ENCODE measurements around the gene GFRA4.

GFRA4 gene

GRCh38 chr20:3674995-3675900, 12.0 kb upstream of the GFRA4 start:
- DNase-seq (ENCODE audit: low read depth in 1 of 2, low spot score in 1 of 2): no peak

DNA sequence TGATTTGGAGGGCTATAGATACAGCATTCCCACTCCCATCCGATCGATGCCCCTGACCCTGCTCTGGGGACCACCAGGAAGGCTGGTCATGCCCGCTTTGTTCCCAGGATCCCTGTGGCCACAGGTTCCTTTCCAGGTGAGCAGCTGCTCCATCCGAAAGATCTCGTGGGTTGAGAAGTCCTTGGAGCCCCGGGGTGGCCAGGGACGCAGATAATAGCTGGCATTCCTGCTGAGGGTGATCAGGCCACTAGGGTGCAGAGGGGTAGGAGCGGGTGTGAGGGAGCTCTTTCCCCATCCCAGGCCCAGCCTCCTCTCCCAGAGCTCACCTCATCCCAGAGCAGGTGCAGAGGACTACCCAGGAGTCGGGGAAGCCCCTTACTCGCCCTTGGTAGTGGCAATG, 11.2 kb upstream of the GFRA4 start:
- DNase-seq (ENCODE audit: low read depth in 1 of 2, low spot score in 1 of 2): no peak

DNA sequence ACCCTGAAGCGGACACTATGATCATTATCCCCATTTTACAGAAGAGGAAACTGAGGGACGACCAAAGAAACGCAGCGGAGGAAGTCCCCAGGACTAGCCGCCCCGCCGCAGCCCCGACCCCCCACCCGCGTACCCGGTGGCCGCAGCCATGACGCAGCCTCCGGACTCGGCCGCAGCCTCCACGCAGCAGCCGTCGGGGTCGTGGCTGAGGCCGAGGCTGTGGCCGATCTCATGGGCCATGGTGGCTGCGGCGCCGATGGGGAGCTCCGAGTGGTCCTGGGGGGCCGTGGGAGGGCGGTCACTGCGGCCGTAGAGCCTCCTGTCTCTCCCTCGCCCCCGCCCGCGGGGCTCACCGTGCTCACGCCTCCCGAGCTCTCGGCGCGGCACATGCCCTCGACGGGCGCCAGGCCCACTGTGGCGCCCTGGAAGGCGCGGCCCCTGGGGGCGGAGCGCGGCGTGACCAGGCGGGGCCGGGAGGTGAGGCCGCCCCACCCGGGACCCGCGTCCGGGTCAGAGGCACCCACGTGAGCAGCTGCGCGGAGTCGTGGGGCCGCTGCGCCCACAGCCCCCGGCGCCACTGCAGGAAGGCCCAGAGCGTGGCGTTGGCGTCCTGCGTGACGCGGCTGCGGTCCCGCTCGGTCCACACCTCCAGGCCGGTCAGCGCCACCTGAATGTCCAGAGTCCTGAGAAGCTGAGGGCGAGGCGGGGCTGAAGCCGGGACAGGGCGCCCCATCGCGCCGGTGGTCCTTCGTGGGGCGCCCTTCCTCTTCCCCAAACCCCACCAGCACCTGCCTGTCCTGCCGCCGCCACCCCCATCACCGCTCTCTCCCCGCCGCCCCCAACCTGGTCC, 10.2 kb upstream of the GFRA4 start:
- no peak for DNase-seq (ENCODE audit: low read depth in 1 of 2, low spot score in 1 of 2)

GRCh38 chr20:3672547-3673171, 9.5 kb upstream of the GFRA4 start:
- no peak for DNase-seq (ENCODE audit: low read depth in 1 of 2, low spot score in 1 of 2)

DNA sequence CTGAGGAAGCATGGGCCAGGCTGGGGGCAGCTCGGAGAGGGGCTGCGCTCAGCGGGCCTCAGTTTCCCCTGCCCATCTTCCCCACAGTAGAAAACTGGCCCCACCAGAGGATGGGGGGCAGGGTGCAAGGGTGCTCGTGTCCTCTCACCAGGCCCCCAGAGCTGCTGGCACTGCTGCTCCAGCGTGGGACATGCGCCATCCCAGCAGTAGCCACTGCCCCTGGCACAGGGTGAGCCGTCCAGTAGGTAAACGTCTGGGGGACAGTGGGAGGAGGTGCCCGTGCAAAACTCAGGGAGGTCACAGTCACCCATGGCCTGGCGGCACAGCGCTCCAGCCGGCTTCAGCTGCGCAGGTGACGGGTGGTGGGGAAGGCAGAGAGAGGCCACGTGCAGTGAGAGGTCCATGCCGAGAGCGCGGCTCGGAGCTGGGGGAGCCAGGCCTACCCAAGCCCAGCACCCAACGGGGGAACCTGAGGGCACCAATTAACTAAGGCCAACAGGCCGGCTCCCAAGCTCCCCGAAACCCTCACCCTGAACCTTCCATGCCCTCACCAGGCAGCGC, 8.9 kb upstream of the GFRA4 start:
- DNase-seq (ENCODE audit: low read depth in 1 of 2, low spot score in 1 of 2): no peak

GRCh38 chr20:3670945-3671344, 7.7 kb upstream of the GFRA4 start:
- DNase-seq (ENCODE audit: low read depth in 1 of 2, low spot score in 1 of 2): no peak

- DNase-seq (ENCODE audit: low read depth in 1 of 2, low spot score in 1 of 2): no peak
Measured at GRCh38 chr20:3670511-3670910, 7.3 kb upstream of the GFRA4 start.

GRCh38 chr20:3669710-3670367, 6.6 kb upstream of the GFRA4 start:
- no peak for DNase-seq (ENCODE audit: low read depth in 1 of 2, low spot score in 1 of 2)

DNA sequence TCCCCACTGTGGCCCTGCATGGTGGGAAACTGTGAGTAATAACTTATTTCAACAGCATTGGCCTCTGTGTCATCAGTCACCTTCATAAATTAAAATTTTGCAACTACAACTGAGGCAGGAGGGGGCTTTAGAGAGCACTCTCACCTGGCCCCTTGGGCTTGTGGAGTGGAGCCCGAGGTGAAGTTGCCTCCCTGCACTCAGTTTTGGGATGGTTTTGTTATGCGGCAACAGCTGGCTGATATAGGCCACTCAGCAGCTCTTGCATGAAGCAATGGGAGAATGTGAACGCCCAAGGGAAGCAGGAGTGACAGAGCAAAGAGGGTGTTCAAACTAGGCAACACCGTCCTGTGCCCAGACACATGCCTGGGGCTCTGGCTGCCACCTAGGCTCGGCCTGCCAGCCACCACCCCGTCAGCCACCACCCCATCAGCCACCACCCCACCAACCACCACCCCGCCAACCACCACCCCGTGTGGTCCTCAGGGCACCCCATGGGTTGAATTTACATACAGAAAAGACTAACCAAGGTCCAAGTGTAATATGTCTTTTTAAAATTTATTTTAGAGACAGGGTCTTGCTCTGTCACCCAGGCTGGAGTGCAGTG, 4.3 kb upstream of the GFRA4 start:
- DNase-seq (ENCODE audit: low read depth in 1 of 2, low spot score in 1 of 2): no peak

DNA sequence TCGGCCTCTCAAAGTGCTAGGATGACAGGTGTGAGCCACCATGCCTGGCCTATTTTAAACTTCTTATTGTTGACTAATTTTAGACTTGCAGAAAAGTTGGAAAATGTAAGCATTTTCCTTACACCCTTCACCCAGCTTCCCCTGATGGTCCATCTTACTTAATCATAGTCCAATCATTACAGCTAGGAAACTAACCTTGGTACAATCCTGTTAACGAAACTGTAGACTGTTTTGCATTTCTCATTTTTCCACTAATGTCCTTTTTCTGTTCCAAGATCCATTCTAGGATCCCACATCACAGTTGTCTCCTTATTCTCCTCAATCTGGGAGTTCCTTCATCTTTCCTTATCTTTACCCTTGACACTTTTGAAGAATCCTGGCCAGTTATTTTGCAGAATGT, 659 bp upstream of the GFRA4 start:
- DNase-seq (ENCODE audit: low read depth in 1 of 2, low spot score in 1 of 2): no peak

GRCh38 chr20:3661814-3662665, 1.2 kb downstream of the GFRA4 start:
- DNase-seq (ENCODE audit: low read depth in 1 of 2, low spot score in 1 of 2): no peak

GRCh38 chr20:3661060-3661813, 2.0 kb downstream of the GFRA4 start:
- DNase-seq (ENCODE audit: low read depth in 1 of 2, low spot score in 1 of 2): no peak

GRCh38 chr20:3660262-3661059, 2.7 kb downstream of the GFRA4 start:
- no peak for DNase-seq (ENCODE audit: low read depth in 1 of 2, low spot score in 1 of 2)

DNA sequence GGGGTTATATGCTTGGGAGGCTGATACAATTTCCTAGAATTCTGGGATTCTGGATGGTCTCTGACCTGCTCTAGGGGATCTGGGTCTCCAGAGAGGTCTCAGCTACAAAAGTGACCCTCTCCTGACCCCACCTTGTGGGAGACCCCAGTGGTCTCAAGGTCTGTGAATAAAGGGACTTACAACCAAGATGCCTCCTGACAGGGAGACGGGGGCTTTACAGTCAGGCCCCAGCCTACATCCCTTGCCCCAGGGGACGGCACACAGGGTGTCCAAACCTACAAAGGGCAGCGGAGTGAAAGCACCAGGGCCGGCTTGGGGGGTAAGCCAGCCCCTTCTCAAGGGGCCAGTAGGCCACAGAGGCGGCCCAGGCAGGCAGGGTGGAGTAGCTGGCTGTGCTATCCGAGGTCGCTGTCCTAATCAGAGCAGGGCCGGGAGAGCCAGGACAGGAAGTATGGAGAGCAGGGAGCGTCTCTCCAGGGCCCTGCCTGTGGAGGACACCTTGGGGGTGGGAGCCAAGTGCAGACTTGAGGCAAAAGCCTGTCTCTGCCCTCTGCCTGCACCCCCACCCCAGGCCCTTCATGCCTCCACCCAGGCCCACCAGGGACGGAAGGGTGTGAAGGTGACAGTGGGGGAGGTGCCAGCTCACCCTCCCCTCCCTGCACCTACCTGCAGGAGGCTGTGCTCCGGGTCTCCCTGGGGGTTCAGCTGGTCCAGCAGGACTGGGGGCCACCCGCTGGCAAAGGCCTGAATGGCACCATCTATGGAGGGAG, 3.5 kb downstream of the GFRA4 start:
- DNase-seq (ENCODE audit: low read depth in 1 of 2, low spot score in 1 of 2): no peak

GRCh38 chr20:3658716-3659491, 4.3 kb downstream of the GFRA4 start:
- DNase-seq (ENCODE audit: low read depth in 1 of 2, low spot score in 1 of 2): no peak

- no peak for DNase-seq (ENCODE audit: low read depth in 1 of 2, low spot score in 1 of 2)
Measured at GRCh38 chr20:3658019-3658715, 5.0 kb downstream of the GFRA4 start.
